Measurements from ENCODE around the gene RAB7A. TPM values are rescaled to one million over a fixed set of nuclear protein-coding genes. Genes with fewer than 3 reads are reported as not detected.

Gene RAB7A
- total RNA-seq, 1 experiment from 2014 or later, result 155 TPM

DNA sequence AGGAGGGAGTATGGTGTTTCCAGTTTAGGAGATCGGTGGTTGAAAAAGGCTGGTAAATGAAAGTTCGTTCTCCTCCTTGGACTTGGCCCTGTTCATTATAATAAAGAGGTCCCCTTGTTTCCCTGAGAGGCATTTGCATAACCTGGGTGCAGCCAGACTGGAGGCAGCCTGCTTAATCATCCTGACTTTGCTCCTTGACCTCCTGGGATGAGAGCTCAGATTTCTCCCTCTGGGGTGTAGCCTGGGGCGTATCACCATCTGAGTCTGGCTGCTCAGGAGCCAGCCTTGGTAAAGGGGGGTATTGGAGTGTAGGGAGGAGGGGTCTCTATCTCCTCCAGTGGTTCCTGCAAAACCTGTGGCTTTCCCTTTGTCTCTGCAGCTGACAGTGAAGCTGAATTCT lies 132.2 kb downstream of the RAB7A start:
- no peak overlapping the region for H2BK120ac ChIP-seq (ENCODE audit: low read depth, low read length, poor library complexity, severe bottlenecking)
- H3K4ac ChIP-seq (ENCODE audit: low read depth, low read length), result no peak overlapping the region
- H3K4me1 Mint-ChIP-seq, result peaks cover 0 to 5% of the 10 kb centered on the region in 2 experiments; a peak in 1 of 4 replicates
- H4K91ac ChIP-seq (ENCODE audit: insufficient read length, low read depth, low read length), result no peak overlapping the region
- H4K20me1 ChIP-seq (ENCODE audit: control insufficient read depth, insufficient read depth, insufficient read length), result no peaks in the 10 kb centered on the region
- no peak overlapping the region for H2BK12ac ChIP-seq (ENCODE audit: insufficient read length, low read depth, low read length)
- H3K9me3 Mint-ChIP-seq, result peaks cover 68 to 80% of the 10 kb centered on the region in 2 experiments
- no peaks in the 10 kb centered on the region for H3K79me2 ChIP-seq (ENCODE audit: insufficient read depth, low read length)
- H2AK5ac ChIP-seq (ENCODE audit: insufficient read length, low read length), result no peak overlapping the region
- no peak overlapping the region for H3T11ph ChIP-seq (ENCODE audit: low read length)
- H2BK15ac ChIP-seq (ENCODE audit: low read depth, low read length), result no peak overlapping the region
- no CpG with 5 or more reads among the region's 3 CpGs for WGBS (ENCODE audit: extremely low coverage, insufficient read length, low lambda C conversion rate)
- no peak overlapping the region for H4K5ac ChIP-seq (ENCODE audit: insufficient read length, low read depth, low read length)
- no peak overlapping the region for H3K9ac ChIP-seq (ENCODE audit: extremely low read depth, insufficient read length, low read length)
- H3K27me3 Mint-ChIP-seq (ENCODE audit: low read depth), result peaks cover 11% of the 10 kb centered on the region
- no peak overlapping the region for H4K8ac ChIP-seq (replicated peaks; ENCODE audit: insufficient read length, low read depth, low read length)
- no peak overlapping the region for H3K56ac ChIP-seq (ENCODE audit: insufficient read length, low read depth, low read length)
- no peaks in the 10 kb centered on the region for H3K79me1 ChIP-seq (ENCODE audit: insufficient read depth, low read depth, low read length, poor library complexity, severe bottlenecking)
- H3K4me2 ChIP-seq (ENCODE audit: insufficient read depth, insufficient read length, low read length), result no peak overlapping the region
- H3K4me1 ChIP-seq (ENCODE audit: insufficient read depth, low read length), result no peaks in the 10 kb centered on the region
- H2BK20ac ChIP-seq (ENCODE audit: low read depth, low read length, poor library complexity, severe bottlenecking), result no peak overlapping the region
- TF ChIP-seq, protein P1, sequence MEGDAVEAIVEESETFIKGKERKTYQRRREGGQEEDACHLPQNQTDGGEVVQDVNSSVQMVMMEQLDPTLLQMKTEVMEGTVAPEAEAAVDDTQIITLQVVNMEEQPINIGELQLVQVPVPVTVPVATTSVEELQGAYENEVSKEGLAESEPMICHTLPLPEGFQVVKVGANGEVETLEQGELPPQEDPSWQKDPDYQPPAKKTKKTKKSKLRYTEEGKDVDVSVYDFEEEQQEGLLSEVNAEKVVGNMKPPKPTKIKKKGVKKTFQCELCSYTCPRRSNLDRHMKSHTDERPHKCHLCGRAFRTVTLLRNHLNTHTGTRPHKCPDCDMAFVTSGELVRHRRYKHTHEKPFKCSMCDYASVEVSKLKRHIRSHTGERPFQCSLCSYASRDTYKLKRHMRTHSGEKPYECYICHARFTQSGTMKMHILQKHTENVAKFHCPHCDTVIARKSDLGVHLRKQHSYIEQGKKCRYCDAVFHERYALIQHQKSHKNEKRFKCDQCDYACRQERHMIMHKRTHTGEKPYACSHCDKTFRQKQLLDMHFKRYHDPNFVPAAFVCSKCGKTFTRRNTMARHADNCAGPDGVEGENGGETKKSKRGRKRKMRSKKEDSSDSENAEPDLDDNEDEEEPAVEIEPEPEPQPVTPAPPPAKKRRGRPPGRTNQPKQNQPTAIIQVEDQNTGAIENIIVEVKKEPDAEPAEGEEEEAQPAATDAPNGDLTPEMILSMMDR (conservative IDR thresholded peaks at IDR 0.05), result no peak
- H3K23ac ChIP-seq (ENCODE audit: insufficient read length, low read depth, low read length), result no peak overlapping the region
- no peak overlapping the region for H3K27ac ChIP-seq (ENCODE audit: insufficient read length, low read depth, low read length)
- H3K36me3 Mint-ChIP-seq (ENCODE audit: insufficient read depth in 1 of 3, low read depth in 3 of 3), result peaks cover 46 to 48% (median 47%) of the 10 kb centered on the region in 3 experiments
- no peak overlapping the region for H2BK5ac ChIP-seq (ENCODE audit: insufficient read length, low read length)
- no peak overlapping the region for H3K14ac ChIP-seq (ENCODE audit: insufficient read depth, low read length)
- no peak for DNase-seq
- no peaks in the 10 kb centered on the region for H3K27me3 ChIP-seq (ENCODE audit: insufficient read depth, low read length)
- H3K27ac Mint-ChIP-seq, result no peak overlapping the region
- no peak overlapping the region for H3K4me3 Mint-ChIP-seq
- H2AFZ ChIP-seq (ENCODE audit: low read length), result no peak overlapping the region
- H3K18ac ChIP-seq (ENCODE audit: insufficient read length, low read depth, low read length), result no peak overlapping the region
- H3K23me2 ChIP-seq (ENCODE audit: insufficient read length, low read depth, low read length, poor library complexity, severe bottlenecking), result no peaks in the 10 kb centered on the region
- peaks cover 51% of the 10 kb centered on the region for H3K9me3 ChIP-seq (ENCODE audit: control insufficient read depth, low read depth, low read length)

Measured in H9 (cell line).